Measurements from ENCODE around the gene FSHR.

The FSHR gene

GRCh38 chr2:49053156-49053555, 101.2 kb downstream of the FSHR start:
- Histone ChIP-seq H3K4me1 (ENCODE audit: insufficient read depth, low read length) (no peaks in the 10 kb centered on the region), H3K27ac (ENCODE audit: low read depth, low read length) (no peak overlapping the region), H3K4me3 (ENCODE audit: low read depth in 1 of 2, low read length in 2 of 2) (no peak overlapping the region), H3K9me3 (ENCODE audit: low read length) (no peaks in the 10 kb centered on the region), H3K9ac (ENCODE audit: low read length) (no peak overlapping the region), H3K27me3 (ENCODE audit: control insufficient read depth in 1 of 2, insufficient read depth in 2 of 2, low read length in 2 of 2) (no peaks in the 10 kb centered on the region), H3K36me3 (ENCODE audit: insufficient read depth, low read length) (no peaks in the 10 kb centered on the region)

- no peaks in the 10 kb centered on the region for H3K36me3 ChIP-seq (ENCODE audit: insufficient read depth, low read length)
- H3K9me3 ChIP-seq (ENCODE audit: low read length): no peaks in the 10 kb centered on the region
- H3K27ac ChIP-seq (ENCODE audit: low read depth, low read length): no peak overlapping the region
- no peak overlapping the region for H3K9ac ChIP-seq (ENCODE audit: low read length)
- no peaks in the 10 kb centered on the region for H3K4me1 ChIP-seq (ENCODE audit: insufficient read depth, low read length)
- H3K27me3 ChIP-seq (ENCODE audit: control insufficient read depth in 1 of 2, insufficient read depth in 2 of 2, low read length in 2 of 2): no peaks in the 10 kb centered on the region
- no peak overlapping the region for H3K4me3 ChIP-seq (ENCODE audit: low read depth in 1 of 2, low read length in 2 of 2)
These were observed 104.0 kb downstream of the FSHR start for GRCh38 chr2:49050265-49050664.

GRCh38 chr2:49049161-49049560, 105.2 kb downstream of the FSHR start:
- Histone ChIP-seq H3K36me3 (ENCODE audit: insufficient read depth, low read length) (no peaks in the 10 kb centered on the region), H3K4me3 (ENCODE audit: low read depth in 1 of 2, low read length in 2 of 2) (no peak overlapping the region), H3K27me3 (ENCODE audit: control insufficient read depth in 1 of 2, insufficient read depth in 2 of 2, low read length in 2 of 2) (no peaks in the 10 kb centered on the region), H3K27ac (ENCODE audit: low read depth, low read length) (no peak overlapping the region), H3K9ac (ENCODE audit: low read length) (no peak overlapping the region), H3K4me1 (ENCODE audit: insufficient read depth, low read length) (no peaks in the 10 kb centered on the region), H3K9me3 (ENCODE audit: low read length) (no peaks in the 10 kb centered on the region)

GRCh38 chr2:49045083-49045482, 109.2 kb downstream of the FSHR start:
- no peaks in the 10 kb centered on the region for H3K36me3 ChIP-seq (ENCODE audit: insufficient read depth, low read length)
- H3K4me3 ChIP-seq (ENCODE audit: low read depth in 1 of 2, low read length in 2 of 2): no peak overlapping the region
- H3K4me1 ChIP-seq (ENCODE audit: insufficient read depth, low read length): no peaks in the 10 kb centered on the region
- H3K27me3 ChIP-seq (ENCODE audit: control insufficient read depth in 1 of 2, insufficient read depth in 2 of 2, low read length in 2 of 2): no peaks in the 10 kb centered on the region
- no peak overlapping the region for H3K27ac ChIP-seq (ENCODE audit: low read depth, low read length)
- H3K9ac ChIP-seq (ENCODE audit: low read length): no peak overlapping the region
- no peaks in the 10 kb centered on the region for H3K9me3 ChIP-seq (ENCODE audit: low read length)

- H3K27ac ChIP-seq (ENCODE audit: low read depth, low read length): no peak overlapping the region
These were observed 109.8 kb downstream of the FSHR start for GRCh38 chr2:49044350-49045079.

GRCh38 chr2:49043405-49043982, 110.8 kb downstream of the FSHR start:
- Histone ChIP-seq H3K27ac (ENCODE audit: low read depth, low read length) (no peak overlapping the region), H3K9me3 (ENCODE audit: low read length) (no peaks in the 10 kb centered on the region), H3K27me3 (ENCODE audit: control insufficient read depth in 1 of 2, insufficient read depth in 2 of 2, low read length in 2 of 2) (no peaks in the 10 kb centered on the region), H3K4me3 (ENCODE audit: low read depth in 1 of 2, low read length in 2 of 2) (no peak overlapping the region), H3K9ac (ENCODE audit: low read length) (no peak overlapping the region), H3K4me1 (ENCODE audit: insufficient read depth, low read length) (no peaks in the 10 kb centered on the region), H3K36me3 (ENCODE audit: insufficient read depth, low read length) (no peaks in the 10 kb centered on the region)

More at GRCh38 chr2:49044350-49045079, 109.8 kb downstream of the FSHR start:
- no peaks in the 10 kb centered on the region for H3K4me1 ChIP-seq (ENCODE audit: insufficient read depth, low read length)
- H3K4me3 ChIP-seq (ENCODE audit: low read depth in 1 of 2, low read length in 2 of 2): no peak overlapping the region
- no peaks in the 10 kb centered on the region for H3K36me3 ChIP-seq (ENCODE audit: insufficient read depth, low read length)
- no peaks in the 10 kb centered on the region for H3K9me3 ChIP-seq (ENCODE audit: low read length)
- H3K27me3 ChIP-seq (ENCODE audit: control insufficient read depth in 1 of 2, insufficient read depth in 2 of 2, low read length in 2 of 2): no peaks in the 10 kb centered on the region
- no peak overlapping the region for H3K9ac ChIP-seq (ENCODE audit: low read length)

- Histone ChIP-seq H3K4me3 (ENCODE audit: low read depth in 1 of 2, low read length in 2 of 2) (no peak overlapping the region), H3K36me3 (ENCODE audit: insufficient read depth, low read length) (no peaks in the 10 kb centered on the region), H3K9ac (ENCODE audit: low read length) (no peak overlapping the region), H3K27ac (ENCODE audit: low read depth, low read length) (no peak overlapping the region), H3K4me1 (ENCODE audit: insufficient read depth, low read length) (no peaks in the 10 kb centered on the region), H3K27me3 (ENCODE audit: control insufficient read depth in 1 of 2, insufficient read depth in 2 of 2, low read length in 2 of 2) (no peaks in the 10 kb centered on the region), H3K9me3 (ENCODE audit: low read length) (no peaks in the 10 kb centered on the region)
These were observed 111.8 kb downstream of the FSHR start for GRCh38 chr2:49042488-49042887.

- H3K9me3 ChIP-seq (ENCODE audit: low read length): no peaks in the 10 kb centered on the region
- no peak overlapping the region for H3K27ac ChIP-seq (ENCODE audit: low read depth, low read length)
- H3K9ac ChIP-seq (ENCODE audit: low read length): no peak overlapping the region
- H3K36me3 ChIP-seq (ENCODE audit: insufficient read depth, low read length): no peaks in the 10 kb centered on the region
- H3K27me3 ChIP-seq (ENCODE audit: control insufficient read depth in 1 of 2, insufficient read depth in 2 of 2, low read length in 2 of 2): no peaks in the 10 kb centered on the region
- no peak overlapping the region for H3K4me3 ChIP-seq (ENCODE audit: low read depth in 1 of 2, low read length in 2 of 2)
- H3K4me1 ChIP-seq (ENCODE audit: insufficient read depth, low read length): no peaks in the 10 kb centered on the region
These were observed 113.3 kb downstream of the FSHR start for GRCh38 chr2:49041061-49041460.

GRCh38 chr2:49037197-49037596, 117.1 kb downstream of the FSHR start:
- Histone ChIP-seq H3K4me1 (ENCODE audit: insufficient read depth, low read length) (no peaks in the 10 kb centered on the region), H3K27ac (ENCODE audit: low read depth, low read length) (no peak overlapping the region), H3K9ac (ENCODE audit: low read length) (no peak overlapping the region), H3K9me3 (ENCODE audit: low read length) (no peaks in the 10 kb centered on the region), H3K27me3 (ENCODE audit: control insufficient read depth in 1 of 2, insufficient read depth in 2 of 2, low read length in 2 of 2) (no peaks in the 10 kb centered on the region), H3K4me3 (ENCODE audit: low read depth in 1 of 2, low read length in 2 of 2) (no peak overlapping the region), H3K36me3 (ENCODE audit: insufficient read depth, low read length) (no peaks in the 10 kb centered on the region)

- Histone ChIP-seq H3K9me3 (ENCODE audit: low read length) (no peaks in the 10 kb centered on the region), H3K27ac (ENCODE audit: low read depth, low read length) (no peak overlapping the region), H3K4me1 (ENCODE audit: insufficient read depth, low read length) (no peaks in the 10 kb centered on the region), H3K9ac (ENCODE audit: low read length) (no peak overlapping the region), H3K4me3 (ENCODE audit: low read depth in 1 of 2, low read length in 2 of 2) (no peak overlapping the region), H3K36me3 (ENCODE audit: insufficient read depth, low read length) (no peaks in the 10 kb centered on the region), H3K27me3 (ENCODE audit: control insufficient read depth in 1 of 2, insufficient read depth in 2 of 2, low read length in 2 of 2) (no peaks in the 10 kb centered on the region)
These were observed 118.8 kb downstream of the FSHR start for GRCh38 chr2:49035481-49035880.

GRCh38 chr2:49033394-49034185, 120.7 kb downstream of the FSHR start:
- no peaks in the 10 kb centered on the region for H3K4me1 ChIP-seq (ENCODE audit: insufficient read depth, low read length)
- no peaks in the 10 kb centered on the region for H3K27me3 ChIP-seq (ENCODE audit: control insufficient read depth in 1 of 2, insufficient read depth in 2 of 2, low read length in 2 of 2)

More at GRCh38 chr2:49033394-49034185, 120.7 kb downstream of the FSHR start:
- Histone ChIP-seq H3K27ac (ENCODE audit: low read depth, low read length) (no peak overlapping the region), H3K4me3 (ENCODE audit: low read depth in 1 of 2, low read length in 2 of 2) (no peak overlapping the region), H3K9me3 (ENCODE audit: low read length) (no peaks in the 10 kb centered on the region), H3K36me3 (ENCODE audit: insufficient read depth, low read length) (no peaks in the 10 kb centered on the region), H3K9ac (ENCODE audit: low read length) (no peak overlapping the region)

Data from muscle layer of colon (tissue), 2 donors.